Bladder microvascular endothelial cell (primary cell): ENCODE data around the gene ZBTB22. TPM values are rescaled to one million over a fixed set of nuclear protein-coding genes. Genes with fewer than 3 reads are reported as not detected.

Source experiments
- total RNA-seq: library from RNA; depleted of rRNA; stranded (reverse); fragments of >200 nt; gene quantifications from 2 replicates; pipeline ENCODE4 v1.2.3, GENCODE V29; 2014

ZBTB22 gene, protein sequence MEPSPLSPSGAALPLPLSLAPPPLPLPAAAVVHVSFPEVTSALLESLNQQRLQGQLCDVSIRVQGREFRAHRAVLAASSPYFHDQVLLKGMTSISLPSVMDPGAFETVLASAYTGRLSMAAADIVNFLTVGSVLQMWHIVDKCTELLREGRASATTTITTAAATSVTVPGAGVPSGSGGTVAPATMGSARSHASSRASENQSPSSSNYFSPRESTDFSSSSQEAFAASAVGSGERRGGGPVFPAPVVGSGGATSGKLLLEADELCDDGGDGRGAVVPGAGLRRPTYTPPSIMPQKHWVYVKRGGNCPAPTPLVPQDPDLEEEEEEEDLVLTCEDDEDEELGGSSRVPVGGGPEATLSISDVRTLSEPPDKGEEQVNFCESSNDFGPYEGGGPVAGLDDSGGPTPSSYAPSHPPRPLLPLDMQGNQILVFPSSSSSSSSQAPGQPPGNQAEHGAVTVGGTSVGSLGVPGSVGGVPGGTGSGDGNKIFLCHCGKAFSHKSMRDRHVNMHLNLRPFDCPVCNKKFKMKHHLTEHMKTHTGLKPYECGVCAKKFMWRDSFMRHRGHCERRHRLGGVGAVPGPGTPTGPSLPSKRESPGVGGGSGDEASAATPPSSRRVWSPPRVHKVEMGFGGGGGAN
- total RNA-seq = 13.4 and 21.8 TPM in 2 replicates

DNA sequence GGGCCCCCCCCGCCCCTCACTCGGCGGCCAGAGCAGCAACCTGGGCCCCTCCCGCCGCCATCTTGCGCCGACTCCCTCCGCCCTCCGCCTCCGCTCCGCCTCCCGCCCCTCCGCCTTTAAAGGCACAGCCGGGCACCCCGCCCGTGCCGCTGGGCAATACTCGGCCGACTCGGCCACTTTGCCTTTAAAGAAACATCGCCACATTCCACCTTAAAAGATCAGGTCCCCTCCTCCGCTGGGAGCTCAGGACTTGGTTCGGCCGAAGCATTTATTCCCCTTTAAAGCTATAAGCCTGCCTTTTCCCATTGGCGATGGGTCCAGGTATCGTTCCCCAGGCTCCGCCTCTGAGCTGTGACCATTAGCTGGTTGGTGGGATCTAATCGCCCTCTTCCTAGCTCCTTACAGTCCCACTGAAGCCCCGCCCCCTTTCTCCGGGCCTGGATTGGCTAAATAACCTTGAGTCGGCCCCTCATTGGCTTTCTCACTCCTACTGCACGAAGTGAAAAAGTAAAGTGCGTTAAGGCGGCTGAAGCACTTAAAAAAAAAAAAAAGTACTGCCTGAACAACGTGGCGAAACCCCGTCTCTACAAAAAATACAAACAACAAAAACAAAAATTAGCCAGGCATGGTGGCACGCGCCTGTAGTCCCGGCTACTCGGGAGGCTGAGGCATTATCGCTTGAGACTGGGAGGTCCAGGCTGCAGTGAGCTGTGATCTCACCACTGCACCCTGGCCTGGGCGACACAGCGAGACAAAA is at the start of gene ZBTB22:
TSS of gene ZBTB22 (minus strand) at position 76 of the 757 bp plus-strand sequence. CDS start 828 bp downstream, outside the sequence.

DNA sequence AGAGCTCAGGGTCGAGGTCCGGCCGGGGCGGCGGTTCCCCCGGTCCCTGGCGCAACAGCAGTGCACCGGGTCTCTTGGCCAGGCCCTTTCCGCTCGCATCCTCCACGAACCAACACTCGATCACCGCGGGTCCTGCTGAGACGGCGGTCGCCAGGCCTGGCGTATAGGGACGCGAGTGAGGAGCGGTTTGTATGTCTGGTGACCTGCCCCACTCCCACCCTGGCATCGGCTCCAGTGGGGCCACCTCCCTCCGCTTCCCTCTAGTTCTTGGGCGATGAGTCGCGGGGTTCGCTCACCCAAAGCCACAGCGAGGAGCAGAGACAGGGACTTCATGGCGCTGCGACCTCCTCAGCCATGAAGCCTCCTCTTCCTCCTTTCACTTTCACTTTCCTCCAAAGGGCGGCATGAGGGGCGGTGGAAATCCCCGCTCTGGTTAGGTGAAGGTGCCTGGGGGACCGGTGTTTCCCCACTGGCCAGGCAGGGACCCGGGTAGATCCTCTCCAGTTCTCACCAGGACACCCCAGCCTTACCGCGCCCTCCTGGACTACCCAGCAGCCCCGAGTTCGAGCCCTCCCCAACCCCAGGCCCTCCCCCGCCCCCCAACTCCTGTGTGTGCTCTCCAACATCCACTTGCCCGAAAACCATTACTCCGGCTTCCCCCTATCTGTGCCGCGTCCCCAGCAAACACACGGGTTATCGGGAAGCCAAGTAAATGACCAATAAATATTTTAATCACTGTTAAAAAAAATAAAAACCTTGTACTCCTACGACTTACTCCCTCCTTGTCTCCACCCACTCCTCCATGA is 3.6 kb downstream of the ZBTB22 start, which contains the start of gene TAPBP:
TSS of gene TAPBP (minus strand) at position 370 of the 806 bp plus-strand sequence. CDS start at position 333, 37 bp downstream.

DNA sequence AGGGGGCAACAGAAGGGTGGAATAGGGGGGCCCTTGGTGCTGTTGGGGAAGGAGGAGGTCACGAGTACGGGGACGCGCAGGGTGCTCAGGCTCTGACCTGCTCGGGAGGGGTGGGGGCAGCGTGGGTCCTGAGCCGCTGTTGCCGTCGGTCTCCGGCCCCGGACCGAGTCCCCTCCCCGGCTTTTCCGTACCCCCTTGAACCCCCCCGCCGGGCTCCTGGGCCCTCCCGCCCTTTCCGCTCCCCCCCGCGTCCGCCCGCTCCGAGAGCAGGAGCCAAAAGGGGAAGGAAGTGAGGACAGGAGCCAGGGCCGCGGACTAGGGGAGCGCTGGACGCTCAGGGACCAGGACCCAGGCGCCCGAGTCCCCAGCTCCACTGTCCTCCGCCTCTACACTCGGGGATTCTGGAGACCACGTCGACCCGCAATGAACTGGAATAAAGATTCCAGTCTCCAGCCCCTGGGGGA is 18.7 kb downstream of the ZBTB22 start, which contains the start of gene RGL2:
TSS of gene RGL2 (minus strand) at position 170 of the 464 bp plus-strand sequence. CDS start 332 bp downstream, outside the sequence.

DNA sequence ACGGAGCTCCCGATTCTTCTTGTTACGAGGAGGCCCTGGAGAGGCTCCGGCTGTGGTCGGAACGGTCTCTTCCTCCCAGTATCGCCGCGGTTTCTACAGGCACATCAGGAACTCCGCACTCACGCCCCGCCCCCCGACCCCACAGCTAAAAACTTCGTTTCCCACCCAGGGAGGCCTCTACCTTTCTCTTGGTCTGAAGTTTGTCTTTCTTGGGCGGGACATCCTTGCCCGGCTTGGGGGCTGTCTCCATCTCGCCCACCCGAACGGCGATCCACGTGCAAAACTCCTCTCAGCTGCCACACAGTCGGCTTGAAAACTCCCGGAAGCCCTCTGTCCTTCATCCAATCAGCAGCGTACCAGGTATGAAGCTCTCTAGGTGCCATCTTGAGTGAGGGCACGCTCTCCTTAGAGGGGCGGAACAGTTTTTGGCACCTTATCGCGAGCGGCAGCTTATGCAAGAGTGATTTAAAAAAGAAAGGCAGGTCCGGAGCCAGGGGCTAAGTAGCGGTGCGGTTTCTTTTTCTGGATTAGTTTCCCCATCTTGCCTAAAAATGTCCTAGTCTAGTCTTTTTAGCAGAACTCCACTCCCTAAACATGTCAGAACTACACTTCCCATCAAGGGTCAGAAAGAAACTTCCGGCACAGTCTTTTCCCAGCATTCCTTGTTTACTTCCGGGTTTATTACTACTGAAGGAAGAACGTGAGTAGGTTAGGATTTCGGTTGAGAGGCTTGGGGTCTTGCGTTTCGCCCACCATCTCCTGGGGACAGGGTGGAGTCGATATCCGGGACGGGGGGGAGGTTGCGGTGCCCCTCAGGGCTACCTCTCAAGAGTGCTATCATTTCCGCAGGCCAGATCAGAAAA is 28.4 kb downstream of the ZBTB22 start, which contains the start of the genes PFDN6 and WDR46:
TSS of gene PFDN6 (plus strand) at position 681 of the 863 bp plus-strand sequence. CDS start 256 bp downstream, outside the sequence.
TSS of gene WDR46 (minus strand) at position 319 of the 863 bp plus-strand sequence. CDS start at position 250, 69 bp downstream.

DNA sequence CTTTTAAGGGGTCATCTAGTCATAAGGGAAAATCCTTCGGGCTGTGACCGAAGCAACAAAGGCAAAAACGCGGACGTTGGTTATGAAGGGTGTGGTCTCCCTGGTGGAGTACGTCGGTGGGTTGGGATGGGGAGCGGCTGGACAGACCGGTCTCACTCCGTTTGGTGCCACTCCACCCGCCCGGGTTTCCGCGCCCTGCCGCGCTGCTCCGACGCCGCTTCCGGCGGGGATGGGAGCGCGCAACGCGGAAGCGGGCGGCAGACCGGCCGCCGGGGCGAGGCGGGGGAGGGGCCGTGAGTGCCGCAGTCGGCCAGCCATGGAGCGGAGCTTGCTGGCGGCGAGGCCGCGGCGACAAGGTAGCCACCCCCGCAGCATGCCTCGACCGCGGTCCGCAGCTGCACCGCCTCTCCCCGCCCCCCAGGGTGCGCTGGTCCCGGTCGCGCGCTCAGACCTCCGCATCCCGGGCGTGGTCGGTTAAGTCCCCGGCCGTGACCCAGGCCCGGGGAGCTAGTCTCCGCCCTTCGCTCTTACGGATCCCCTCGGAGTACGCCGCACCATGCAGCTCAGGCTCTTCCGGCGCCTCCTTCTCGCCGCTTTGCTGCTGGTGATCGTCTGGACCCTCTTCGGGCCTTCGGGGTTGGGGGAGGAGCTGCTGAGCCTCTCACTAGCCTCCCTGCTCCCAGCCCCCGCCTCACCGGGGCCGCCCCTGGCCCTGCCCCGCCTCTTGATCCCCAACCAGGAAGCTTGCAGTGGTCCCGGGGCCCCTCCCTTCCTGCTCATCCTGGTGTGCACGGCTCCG is 40.5 kb downstream of the ZBTB22 start, which contains the start of gene B3GALT4:
TSS of gene B3GALT4 (plus strand) at position 260 of the 799 bp plus-strand sequence. CDS start at position 557, 297 bp downstream.

DNA sequence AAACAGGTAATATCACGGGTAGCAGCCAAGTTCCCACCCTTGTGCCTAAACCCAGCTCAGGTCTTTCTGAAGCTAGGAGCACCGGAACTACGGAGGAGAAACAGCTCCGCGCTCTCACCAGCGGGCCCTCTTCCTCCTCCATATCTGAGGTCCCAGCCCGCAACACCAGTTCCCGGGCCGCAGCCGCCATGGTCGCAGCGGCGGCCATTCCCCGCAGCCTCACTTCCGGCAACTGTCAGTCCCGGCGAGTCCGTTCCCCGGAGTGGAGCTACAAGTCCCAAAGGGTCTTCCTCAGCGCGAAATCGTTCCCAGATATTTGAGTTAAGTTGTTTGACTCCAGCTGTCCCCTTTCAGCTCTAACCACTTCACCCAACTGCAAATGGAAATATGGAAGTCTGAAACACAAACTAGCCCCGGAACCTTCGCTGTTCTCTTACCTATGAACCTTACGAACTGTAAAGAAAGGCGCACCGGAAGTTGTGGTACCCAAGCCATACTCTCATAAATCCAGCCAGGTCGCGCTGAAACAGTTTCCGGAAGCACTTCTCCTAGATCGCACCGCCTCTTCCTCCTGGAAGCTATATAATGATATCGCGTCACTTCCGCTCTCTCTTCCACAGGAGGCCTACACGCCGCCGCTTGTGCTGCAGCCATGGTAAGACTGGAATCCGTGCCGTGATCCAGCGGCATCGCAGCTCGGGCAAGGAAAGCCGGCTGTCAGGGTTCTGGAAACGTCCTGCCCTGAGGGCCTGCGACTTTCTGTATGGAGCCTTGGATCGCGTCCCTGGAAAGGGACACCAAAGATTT is 45.9 kb downstream of the ZBTB22 start, which contains the start of the genes RPS18 and VPS52:
TSS of gene RPS18 (plus strand) at position 608 of the 807 bp plus-strand sequence. CDS start at position 653, 45 bp downstream.
TSS of gene VPS52 (minus strand) at position 409 of the 807 bp plus-strand sequence. CDS start at position 208, 201 bp downstream.

Other genes with a start within 250 kb of the ZBTB22 start
- gene HLA-DPA1, start 244.1 kb downstream of the ZBTB22 start, total RNA-seq = 10.8 and 12.3 TPM in 2 replicates
- gene HLA-DPB1, start 241.8 kb downstream of the ZBTB22 start, total RNA-seq = 18.9 and 33.0 TPM in 2 replicates
- gene COL11A2, start 125.3 kb downstream of the ZBTB22 start, total RNA-seq = 0.16 and 0.38 TPM in 2 replicates
- gene RXRB, start 117.1 kb downstream of the ZBTB22 start, total RNA-seq = 15.4 and 26.1 TPM in 2 replicates
- 72.4 and 109 TPM in 2 replicates for gene SLC39A7, start 116.9 kb downstream of the ZBTB22 start, total RNA-seq
- gene HSD17B8, start 113.1 kb downstream of the ZBTB22 start, total RNA-seq = 8.1 and 11.0 TPM in 2 replicates
- 21.0 and 31.4 TPM in 2 replicates for gene RING1, start 109.2 kb downstream of the ZBTB22 start, total RNA-seq
- 27.5 and 44.3 TPM in 2 replicates for gene VPS52, start 45.9 kb downstream of the ZBTB22 start, total RNA-seq
- gene RPS18, start 45.7 kb downstream of the ZBTB22 start, total RNA-seq = 3,373 and 4,771 TPM in 2 replicates
- gene B3GALT4, start 40.6 kb downstream of the ZBTB22 start, total RNA-seq = 4.8 and 10.0 TPM in 2 replicates
- 59.7 and 74.5 TPM in 2 replicates for gene WDR46, start 28.5 kb downstream of the ZBTB22 start, total RNA-seq
- gene PFDN6, start 28.1 kb downstream of the ZBTB22 start, total RNA-seq = 34.9 and 35.5 TPM in 2 replicates
- 39.8 and 52.5 TPM in 2 replicates for gene RGL2, start 18.8 kb downstream of the ZBTB22 start, total RNA-seq
- 67.3 and 138 TPM in 2 replicates for gene TAPBP, start 3.7 kb downstream of the ZBTB22 start, total RNA-seq
- gene DAXX, start 5.2 kb upstream of the ZBTB22 start, total RNA-seq = 43.7 and 69.9 TPM in 2 replicates
- 14.0 and 25.6 TPM in 2 replicates for gene KIFC1, start 74.1 kb upstream of the ZBTB22 start, total RNA-seq
- 9.4 and 16.7 TPM in 2 replicates for gene PHF1, start 93.3 kb upstream of the ZBTB22 start, total RNA-seq
- gene CUTA, start 100.4 kb upstream of the ZBTB22 start, total RNA-seq = 52.1 and 53.3 TPM in 2 replicates
- gene SYNGAP1, start 102.3 kb upstream of the ZBTB22 start, total RNA-seq = 1.5 and 2.6 TPM in 2 replicates
- gene ZBTB9, start 136.8 kb upstream of the ZBTB22 start, total RNA-seq = 5.7 and 8.3 TPM in 2 replicates